ENCODE measurements around the gene GGTA1.

DNA sequence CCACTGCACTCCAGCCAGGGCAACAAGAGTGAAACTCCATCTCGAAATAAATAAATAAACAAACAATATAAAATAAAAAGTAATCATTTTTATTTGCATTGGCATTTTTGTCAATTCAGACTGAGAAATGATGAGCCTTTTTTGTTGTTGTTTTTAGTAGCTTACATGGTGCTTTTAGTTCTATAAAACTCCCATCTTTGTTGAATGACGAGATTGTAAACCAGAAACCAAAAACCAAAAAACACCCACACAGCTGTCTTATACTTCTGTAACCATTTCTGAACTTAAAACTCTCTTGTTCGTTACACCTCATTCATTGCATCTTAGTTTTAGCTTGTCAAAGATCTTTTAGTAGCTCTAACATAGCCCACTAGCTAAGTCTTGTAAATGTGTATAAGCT, 44.7 kb downstream of the GGTA1 start:
- TF ChIP-seq EP300 (IDR thresholded peaks at IDR 0.05; ENCODE audit: low read depth) = no peak
- TF ChIP-seq, protein P1, sequence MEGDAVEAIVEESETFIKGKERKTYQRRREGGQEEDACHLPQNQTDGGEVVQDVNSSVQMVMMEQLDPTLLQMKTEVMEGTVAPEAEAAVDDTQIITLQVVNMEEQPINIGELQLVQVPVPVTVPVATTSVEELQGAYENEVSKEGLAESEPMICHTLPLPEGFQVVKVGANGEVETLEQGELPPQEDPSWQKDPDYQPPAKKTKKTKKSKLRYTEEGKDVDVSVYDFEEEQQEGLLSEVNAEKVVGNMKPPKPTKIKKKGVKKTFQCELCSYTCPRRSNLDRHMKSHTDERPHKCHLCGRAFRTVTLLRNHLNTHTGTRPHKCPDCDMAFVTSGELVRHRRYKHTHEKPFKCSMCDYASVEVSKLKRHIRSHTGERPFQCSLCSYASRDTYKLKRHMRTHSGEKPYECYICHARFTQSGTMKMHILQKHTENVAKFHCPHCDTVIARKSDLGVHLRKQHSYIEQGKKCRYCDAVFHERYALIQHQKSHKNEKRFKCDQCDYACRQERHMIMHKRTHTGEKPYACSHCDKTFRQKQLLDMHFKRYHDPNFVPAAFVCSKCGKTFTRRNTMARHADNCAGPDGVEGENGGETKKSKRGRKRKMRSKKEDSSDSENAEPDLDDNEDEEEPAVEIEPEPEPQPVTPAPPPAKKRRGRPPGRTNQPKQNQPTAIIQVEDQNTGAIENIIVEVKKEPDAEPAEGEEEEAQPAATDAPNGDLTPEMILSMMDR (IDR thresholded peaks at IDR 0.05) = no peak

Measured in transverse colon (tissue), 3 donors.